NB4 (cell line): Measurements from ENCODE around the gene ABCA4.

Source experiments
- CTCF ChIP-seq: IDR thresholded peaks from one replicate; pipeline ENCODE4 v1.5.1; 2012; ENCODE audit warnings: low read depth, low read length
- MAX ChIP-seq: IDR thresholded peaks from 2 replicates; pipeline ENCODE4 v1.6.1; 2011; ENCODE audit warnings: low read depth, low read length
- POLR2A ChIP-seq: IDR thresholded peaks from 2 replicates; pipeline ENCODE4 v1.6.1; 2011; ENCODE audit warnings: mild to moderate bottlenecking; ENCODE audit not compliant: insufficient read length; ENCODE audit errors: extremely low read depth

GRCh38 chr1:94011129-94011528, 109.8 kb downstream of the ABCA4 start:
- TF ChIP-seq CTCF = no peak
- no peak for TF ChIP-seq MAX
- TF ChIP-seq POLR2A = no peak
